ENCODE results near the gene CREBRF.

CREBRF gene

GRCh38 chr5:173163219-173163618, 107.1 kb downstream of the CREBRF start:
- DNase-seq (ENCODE audit: low read depth): peak; percentile 48
- TF ChIP-seq CTCF (IDR thresholded peaks at IDR 0.05; ENCODE audit: low read length, missing control alignments): no peak
- H3K4me3 ChIP-seq (replicated peaks; ENCODE audit: low read depth, low read length): no peak overlapping the region

- no peak for DNase-seq (ENCODE audit: low read depth)
- TF ChIP-seq CTCF (IDR thresholded peaks at IDR 0.05; ENCODE audit: low read length, missing control alignments): no peak
- no peak overlapping the region for H3K4me3 ChIP-seq (replicated peaks; ENCODE audit: low read depth, low read length)
These were observed 109.2 kb downstream of the CREBRF start for GRCh38 chr5:173165177-173166016.

GRCh38 chr5:173172166-173172565, 116.0 kb downstream of the CREBRF start:
- H3K4me3 ChIP-seq (replicated peaks; ENCODE audit: low read depth, low read length): no peak overlapping the region
- no peak for DNase-seq (ENCODE audit: low read depth)
- TF ChIP-seq CTCF (IDR thresholded peaks at IDR 0.05; ENCODE audit: low read length, missing control alignments): no peak

- TF ChIP-seq CTCF (IDR thresholded peaks at IDR 0.05; ENCODE audit: low read length, missing control alignments): no peak
- DNase-seq (ENCODE audit: low read depth): no peak
- no peak overlapping the region for H3K4me3 ChIP-seq (replicated peaks; ENCODE audit: low read depth, low read length)
These were observed 119.4 kb downstream of the CREBRF start for GRCh38 chr5:173175523-173175922.

GRCh38 chr5:173178369-173178910, 122.3 kb downstream of the CREBRF start:
- no peak overlapping the region for H3K4me3 ChIP-seq (replicated peaks; ENCODE audit: low read depth, low read length)
- TF ChIP-seq CTCF (IDR thresholded peaks at IDR 0.05; ENCODE audit: low read length, missing control alignments): no peak
- no peak for DNase-seq (ENCODE audit: low read depth)

- no peak overlapping the region for H3K4me3 ChIP-seq (replicated peaks; ENCODE audit: low read depth, low read length)
- no peak for TF ChIP-seq CTCF (IDR thresholded peaks at IDR 0.05; ENCODE audit: low read length, missing control alignments)
- DNase-seq (ENCODE audit: low read depth): no peak
These were observed 124.2 kb downstream of the CREBRF start for GRCh38 chr5:173180331-173180730.

Data from fibroblast of pulmonary artery (primary cell).